ENCODE measurements around the gene PIK3R3. TPM values are rescaled to one million over a fixed set of nuclear protein-coding genes. Genes with fewer than 3 reads are reported as not detected.

Gene PIK3R3
- total RNA-seq, 2 donors from 2014 or later: 8.2 TPM

GRCh38 chr1:46081206-46081605 lies 51.2 kb downstream of the PIK3R3 start:
- Histone ChIP-seq H3K9ac (ENCODE audit: low read depth in 2 of 2, low read length in 2 of 2) (no peak overlapping the region), H3K9me3 (no peaks in the 10 kb centered on the region), H3K36me3 (no peaks in the 10 kb centered on the region), H3K27ac (no peak overlapping the region), H3K4me1 (no peaks in the 10 kb centered on the region), H3K4me3 (no peak overlapping the region), H3K27me3 (no peaks in the 10 kb centered on the region)
- intact Hi-C loops (cut with DNase I): no loop called here
- DNase-seq: no peak
- TF ChIP-seq, protein P1, sequence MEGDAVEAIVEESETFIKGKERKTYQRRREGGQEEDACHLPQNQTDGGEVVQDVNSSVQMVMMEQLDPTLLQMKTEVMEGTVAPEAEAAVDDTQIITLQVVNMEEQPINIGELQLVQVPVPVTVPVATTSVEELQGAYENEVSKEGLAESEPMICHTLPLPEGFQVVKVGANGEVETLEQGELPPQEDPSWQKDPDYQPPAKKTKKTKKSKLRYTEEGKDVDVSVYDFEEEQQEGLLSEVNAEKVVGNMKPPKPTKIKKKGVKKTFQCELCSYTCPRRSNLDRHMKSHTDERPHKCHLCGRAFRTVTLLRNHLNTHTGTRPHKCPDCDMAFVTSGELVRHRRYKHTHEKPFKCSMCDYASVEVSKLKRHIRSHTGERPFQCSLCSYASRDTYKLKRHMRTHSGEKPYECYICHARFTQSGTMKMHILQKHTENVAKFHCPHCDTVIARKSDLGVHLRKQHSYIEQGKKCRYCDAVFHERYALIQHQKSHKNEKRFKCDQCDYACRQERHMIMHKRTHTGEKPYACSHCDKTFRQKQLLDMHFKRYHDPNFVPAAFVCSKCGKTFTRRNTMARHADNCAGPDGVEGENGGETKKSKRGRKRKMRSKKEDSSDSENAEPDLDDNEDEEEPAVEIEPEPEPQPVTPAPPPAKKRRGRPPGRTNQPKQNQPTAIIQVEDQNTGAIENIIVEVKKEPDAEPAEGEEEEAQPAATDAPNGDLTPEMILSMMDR (IDR thresholded peaks at IDR 0.05): no peak

DNA sequence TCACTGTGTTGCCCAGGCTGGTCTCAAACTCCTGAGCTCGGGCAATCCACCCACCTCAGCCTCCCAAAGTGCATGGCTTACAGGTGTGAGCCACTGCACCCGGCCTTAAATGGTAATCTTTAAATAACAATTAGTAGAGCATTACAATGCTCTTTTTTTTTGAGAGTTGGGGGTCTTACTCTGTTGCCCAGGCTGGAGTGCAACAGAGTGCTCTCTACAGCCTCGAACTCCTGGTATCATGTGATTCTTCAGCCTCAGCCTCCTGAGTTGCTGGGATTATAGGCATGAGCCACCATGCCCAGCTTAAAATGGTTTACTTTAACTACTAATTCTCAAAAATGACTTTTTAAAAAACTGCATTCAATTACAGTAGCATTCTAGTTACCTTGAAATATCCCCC lies 52.2 kb downstream of the PIK3R3 start:
- Histone ChIP-seq H3K9ac (ENCODE audit: low read depth in 2 of 2, low read length in 2 of 2) (no peak overlapping the region), H3K4me1 (no peaks in the 10 kb centered on the region), H3K4me3 (no peak overlapping the region), H3K36me3 (no peaks in the 10 kb centered on the region), H3K9me3 (no peaks in the 10 kb centered on the region), H3K27me3 (no peaks in the 10 kb centered on the region), H3K27ac (no peak overlapping the region)
- TF ChIP-seq, protein P1 (IDR thresholded peaks at IDR 0.05): no peak
- no peak for DNase-seq
- intact Hi-C loops (cut with DNase I): no loop called here

- Histone ChIP-seq H3K27ac (no peak overlapping the region), H3K27me3 (no peaks in the 10 kb centered on the region), H3K4me1 (no peaks in the 10 kb centered on the region), H3K9ac (ENCODE audit: low read depth in 2 of 2, low read length in 2 of 2) (no peak overlapping the region), H3K9me3 (no peaks in the 10 kb centered on the region), H3K4me3 (no peak overlapping the region), H3K36me3 (no peaks in the 10 kb centered on the region)
- intact Hi-C loops (cut with DNase I): no loop called here
- DNase-seq: no peak
- TF ChIP-seq, protein P1 (IDR thresholded peaks at IDR 0.05): no peak
These were observed 54.8 kb downstream of the PIK3R3 start for GRCh38 chr1:46077644-46078043.

- TF ChIP-seq, protein P1 (IDR thresholded peaks at IDR 0.05): no peak
- H3K36me3 ChIP-seq: no peaks in the 10 kb centered on the region
- H3K27me3 ChIP-seq: no peaks in the 10 kb centered on the region
- no peaks in the 10 kb centered on the region for H3K9me3 ChIP-seq
- no peaks in the 10 kb centered on the region for H3K4me1 ChIP-seq
- intact Hi-C loops (cut with DNase I): no loop called here
- no peak overlapping the region for H3K9ac ChIP-seq (ENCODE audit: low read depth in 2 of 2, low read length in 2 of 2)
- H3K4me3 ChIP-seq: no peak overlapping the region
- no peak for DNase-seq
- H3K27ac ChIP-seq: no peak overlapping the region
These were observed 56.1 kb downstream of the PIK3R3 start for GRCh38 chr1:46076343-46076742.

- no peak overlapping the region for H3K4me3 ChIP-seq
- no peaks in the 10 kb centered on the region for H3K36me3 ChIP-seq
- intact Hi-C loops (cut with DNase I): no loop called here
- H3K27ac ChIP-seq: no peak overlapping the region
- DNase-seq: no peak
- H3K9me3 ChIP-seq: no peaks in the 10 kb centered on the region
- TF ChIP-seq, protein P1 (IDR thresholded peaks at IDR 0.05): no peak
- H3K9ac ChIP-seq (ENCODE audit: low read depth in 2 of 2, low read length in 2 of 2): no peak overlapping the region
- no peaks in the 10 kb centered on the region for H3K4me1 ChIP-seq
- no peaks in the 10 kb centered on the region for H3K27me3 ChIP-seq
These were observed 59.5 kb downstream of the PIK3R3 start for GRCh38 chr1:46072975-46073374.

Data from colonic mucosa (tissue), 4 donors.